Measurements from ENCODE around the gene NLRC3. TPM values are rescaled to one million over a fixed set of nuclear protein-coding genes. Genes with fewer than 3 reads are reported as not detected.
A peak's percentile ranks its signal among the peaks of the same experiment; 100 is the strongest.

The NLRC3 gene
- total RNA-seq, 6 donors from 2014 or later: 2.6 to 19.9 (median 3.9) TPM

DNA sequence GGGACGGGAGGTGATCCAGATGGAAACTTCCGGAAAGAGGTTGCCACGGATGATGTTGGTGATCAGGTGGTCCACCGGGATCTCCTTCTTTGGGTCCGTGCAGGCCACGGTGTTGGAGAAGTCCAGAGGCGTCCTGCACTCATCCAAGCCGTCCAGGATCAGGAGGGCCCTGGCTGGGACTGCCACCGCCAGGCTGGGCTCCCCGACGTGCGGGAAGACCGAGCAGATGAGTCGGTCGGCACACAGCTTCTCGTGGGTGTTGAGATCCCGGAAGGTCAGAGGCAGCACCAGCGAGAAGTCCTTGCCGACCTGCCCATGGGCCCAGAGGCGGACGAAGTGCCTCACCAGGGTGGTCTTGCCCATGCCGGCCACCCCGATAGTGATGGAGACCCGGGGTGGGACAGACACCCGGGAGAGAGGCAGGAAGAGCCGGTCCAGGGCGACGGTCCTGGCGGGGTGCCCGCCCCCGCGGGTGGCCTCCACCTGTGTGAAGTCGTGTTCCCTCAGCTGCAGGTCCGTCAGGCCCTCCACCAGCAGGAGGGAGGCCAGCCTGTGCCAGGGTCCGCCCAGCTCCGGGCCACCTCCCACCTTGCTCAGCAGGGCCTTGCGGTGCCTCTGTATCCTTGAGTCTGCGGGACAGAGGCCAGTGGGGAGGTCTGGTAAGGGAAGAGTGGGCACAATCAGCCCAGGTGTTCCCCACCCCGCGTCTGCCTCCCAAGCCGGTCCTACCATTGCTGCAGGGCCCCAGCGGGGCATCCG, 12.9 kb downstream of the NLRC3 start:
- Histone ChIP-seq H3K36me3 (peaks cover 0 to 30% (median 15%) of the 10 kb centered on the region in 4 donors), H3K9me3 (no peaks in the 10 kb centered on the region), H3K4me3 (no peak overlapping the region), H3K4me1 (no peaks in the 10 kb centered on the region), H3K27ac (no peak overlapping the region), H3K27me3 (no peaks in the 10 kb centered on the region)
- 94 to 97% methylated on average over 36 to 38 of the region's 43 CpGs for WGBS, 2 donors
- no peak for TF ChIP-seq POLR2A (IDR thresholded peaks at IDR 0.05)
- TF ChIP-seq POLR2AphosphoS5 (IDR thresholded peaks at IDR 0.05): no peak
- TF ChIP-seq EP300 (IDR thresholded peaks at IDR 0.05): no peak
- TF ChIP-seq, protein P1, sequence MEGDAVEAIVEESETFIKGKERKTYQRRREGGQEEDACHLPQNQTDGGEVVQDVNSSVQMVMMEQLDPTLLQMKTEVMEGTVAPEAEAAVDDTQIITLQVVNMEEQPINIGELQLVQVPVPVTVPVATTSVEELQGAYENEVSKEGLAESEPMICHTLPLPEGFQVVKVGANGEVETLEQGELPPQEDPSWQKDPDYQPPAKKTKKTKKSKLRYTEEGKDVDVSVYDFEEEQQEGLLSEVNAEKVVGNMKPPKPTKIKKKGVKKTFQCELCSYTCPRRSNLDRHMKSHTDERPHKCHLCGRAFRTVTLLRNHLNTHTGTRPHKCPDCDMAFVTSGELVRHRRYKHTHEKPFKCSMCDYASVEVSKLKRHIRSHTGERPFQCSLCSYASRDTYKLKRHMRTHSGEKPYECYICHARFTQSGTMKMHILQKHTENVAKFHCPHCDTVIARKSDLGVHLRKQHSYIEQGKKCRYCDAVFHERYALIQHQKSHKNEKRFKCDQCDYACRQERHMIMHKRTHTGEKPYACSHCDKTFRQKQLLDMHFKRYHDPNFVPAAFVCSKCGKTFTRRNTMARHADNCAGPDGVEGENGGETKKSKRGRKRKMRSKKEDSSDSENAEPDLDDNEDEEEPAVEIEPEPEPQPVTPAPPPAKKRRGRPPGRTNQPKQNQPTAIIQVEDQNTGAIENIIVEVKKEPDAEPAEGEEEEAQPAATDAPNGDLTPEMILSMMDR (IDR thresholded peaks at IDR 0.05): no peak
- no peak for ATAC-seq (ENCODE audit: low FRiP score in 2 of 2)
- DNase-seq: peak in 1 of 2 donors; percentile 82

DNA sequence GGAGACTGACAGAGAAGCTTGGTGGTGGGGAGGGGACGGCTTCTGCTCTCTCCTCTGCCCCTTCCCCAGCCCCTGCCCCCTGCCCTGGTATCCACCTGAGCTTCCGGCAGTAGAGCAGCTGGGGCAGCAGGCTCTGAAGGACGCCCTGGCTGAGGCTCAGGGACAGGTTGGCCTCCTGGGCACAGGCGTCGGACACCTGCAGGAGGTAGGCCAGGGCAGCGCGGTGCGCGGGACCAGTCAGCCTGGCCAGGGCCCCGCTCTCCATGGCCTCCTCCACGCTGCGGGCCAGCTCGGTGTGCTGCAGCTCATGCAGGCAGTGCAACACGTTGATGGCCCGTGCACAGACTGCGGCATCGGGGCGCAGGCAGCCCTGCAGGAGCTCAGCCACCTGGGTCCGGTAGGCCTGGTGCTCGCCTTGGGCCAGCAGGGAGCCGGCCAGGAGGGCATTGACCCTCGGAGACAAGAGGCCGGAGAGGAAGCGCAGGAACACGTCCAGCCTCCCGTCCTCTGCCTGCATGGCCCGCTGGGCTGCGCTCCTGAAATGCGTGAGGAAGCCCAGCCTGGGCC, 14.2 kb downstream of the NLRC3 start:
- DNase-seq (no peak), ATAC-seq (ENCODE audit: low FRiP score in 2 of 2) (peak; percentile 9)
- 94% methylated on average over 18 to 23 of the region's 29 CpGs for WGBS, 2 donors

DNA sequence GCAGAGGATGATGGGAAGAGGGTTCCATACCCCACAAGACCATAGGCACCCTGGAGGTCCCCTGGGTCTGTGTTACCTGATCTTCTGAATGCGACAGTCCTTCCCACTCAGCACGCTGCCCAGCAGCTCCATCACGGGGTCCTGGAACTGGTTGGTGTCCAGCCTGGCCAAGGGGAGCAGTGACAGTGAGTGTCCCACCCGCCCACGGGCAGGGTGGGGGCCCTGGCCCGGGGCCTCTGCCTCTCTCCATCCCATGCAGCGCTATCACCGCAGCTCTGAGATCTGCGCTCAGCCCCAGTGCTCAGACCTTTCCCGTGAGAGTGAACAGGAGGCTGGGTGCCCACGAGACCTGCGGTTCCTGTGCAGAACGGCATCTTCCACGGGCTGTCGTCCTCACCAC, 15.6 kb downstream of the NLRC3 start:
- Histone ChIP-seq H3K27me3 (no peaks in the 10 kb centered on the region), H3K36me3 (peaks cover 0 to 30% (median 17%) of the 10 kb centered on the region in 4 donors), H3K9me3 (no peaks in the 10 kb centered on the region), H3K27ac (no peak overlapping the region), H3K4me3 (no peak overlapping the region), H3K4me1 (no peaks in the 10 kb centered on the region)
- TF ChIP-seq EP300 (IDR thresholded peaks at IDR 0.05) (no peak), POLR2AphosphoS5 (IDR thresholded peaks at IDR 0.05) (no peak), POLR2A (IDR thresholded peaks at IDR 0.05) (no peak)
- TF ChIP-seq, protein P1 (IDR thresholded peaks at IDR 0.05): no peak
- no peak for ATAC-seq (ENCODE audit: low FRiP score in 2 of 2)
- no peak for DNase-seq
- WGBS, 2 donors: 85 to 91% methylated on average over 2 to 15 of the region's 15 CpGs

More for the DNA sequence above, 14.2 kb downstream of the NLRC3 start:
- Histone ChIP-seq H3K9me3 (no peaks in the 10 kb centered on the region), H3K4me1 (no peaks in the 10 kb centered on the region), H3K27me3 (no peaks in the 10 kb centered on the region), H3K27ac (no peak overlapping the region), H3K4me3 (no peak overlapping the region), H3K36me3 (peaks cover 0 to 30% (median 15%) of the 10 kb centered on the region in 4 donors)
- TF ChIP-seq EP300 (IDR thresholded peaks at IDR 0.05) (no peak), POLR2A (IDR thresholded peaks at IDR 0.05) (no peak), POLR2AphosphoS5 (IDR thresholded peaks at IDR 0.05) (no peak)
- TF ChIP-seq, protein P1 (IDR thresholded peaks at IDR 0.05): no peak

DNA sequence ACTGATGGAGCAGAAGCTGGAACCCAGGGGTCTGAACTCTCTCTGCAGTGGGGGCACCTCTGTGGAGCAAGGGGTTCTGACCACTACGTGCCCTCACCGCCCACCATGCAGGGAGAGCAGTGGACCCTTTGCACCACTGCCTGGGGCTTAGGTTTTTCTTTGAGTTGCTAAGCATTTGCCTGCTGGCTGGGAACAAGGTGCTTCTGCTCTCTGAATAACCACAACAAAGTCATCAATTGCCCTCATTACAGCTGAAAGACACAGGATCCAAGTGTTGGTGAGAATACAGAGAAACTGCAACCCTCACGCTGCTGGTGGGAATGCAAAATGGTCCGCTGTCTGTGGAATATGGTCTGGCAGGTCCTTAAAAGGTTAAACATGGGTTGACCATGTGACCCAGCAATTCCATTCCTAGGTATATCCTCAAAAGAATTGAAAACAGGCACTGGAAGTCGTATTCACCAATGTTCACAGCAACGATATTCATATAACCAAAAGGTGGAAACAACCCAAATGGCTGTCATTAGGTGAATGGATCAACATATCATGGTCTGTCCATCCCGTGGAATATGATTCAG, 22.8 kb downstream of the NLRC3 start:
- Histone ChIP-seq H3K4me1 (no peaks in the 10 kb centered on the region), H3K4me3 (no peak overlapping the region), H3K9me3 (no peaks in the 10 kb centered on the region), H3K36me3 (peaks cover 0 to 29% (median 3%) of the 10 kb centered on the region in 4 donors), H3K27me3 (no peaks in the 10 kb centered on the region), H3K27ac (no peak overlapping the region)
- ATAC-seq (ENCODE audit: low FRiP score in 2 of 2): no peak
- WGBS, 2 donors: 92 to 93% methylated on average over 6 to 7 of the region's 7 CpGs
- TF ChIP-seq POLR2AphosphoS5 (IDR thresholded peaks at IDR 0.05): no peak
- DNase-seq: no peak

DNA sequence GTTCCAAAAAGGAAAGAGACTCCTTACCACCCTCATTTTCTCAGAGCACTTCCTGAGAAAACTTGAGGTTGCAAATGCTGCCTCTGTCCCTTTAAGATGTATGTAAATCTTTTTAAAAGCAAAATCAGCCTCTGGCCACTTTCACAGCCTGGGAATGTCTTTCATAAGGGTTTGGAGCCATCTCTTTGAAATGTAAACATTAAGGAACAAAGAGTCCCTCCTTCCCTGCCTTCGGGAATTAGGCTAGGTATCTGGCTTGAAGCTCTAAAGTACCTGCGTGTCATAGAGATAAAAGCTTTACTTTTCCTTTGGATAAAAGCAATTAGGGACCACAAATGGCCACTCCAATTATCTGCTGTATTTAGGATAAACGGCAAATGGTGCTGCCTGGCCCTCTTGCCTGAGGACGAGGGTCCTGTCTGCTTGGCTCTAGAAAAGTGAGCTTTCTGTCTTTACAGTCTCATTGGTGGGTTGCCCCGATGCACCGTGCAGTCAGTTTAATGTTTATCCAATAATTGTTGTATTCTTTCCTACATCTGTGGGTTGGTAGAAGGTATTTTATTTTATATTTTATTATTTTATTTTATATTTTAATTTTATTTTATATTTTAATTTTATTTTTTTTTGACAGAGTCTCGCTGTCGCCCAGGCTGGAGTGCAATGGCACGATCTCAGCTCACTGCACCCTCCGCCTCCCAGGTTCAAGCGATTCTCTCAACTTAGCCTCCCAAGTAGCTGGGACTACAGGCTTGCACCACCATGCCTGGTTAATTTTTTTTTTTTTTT, 23.9 kb downstream of the NLRC3 start:
- no peak overlapping the region for H3K4me3 ChIP-seq
- WGBS, 2 donors: 81 to 82% methylated on average over 11 of the region's 11 CpGs
- H3K9me3 ChIP-seq: no peaks in the 10 kb centered on the region
- no peaks in the 10 kb centered on the region for H3K27me3 ChIP-seq
- H3K4me1 ChIP-seq: no peaks in the 10 kb centered on the region
- H3K27ac ChIP-seq: no peak overlapping the region
- no peak for TF ChIP-seq EP300 (IDR thresholded peaks at IDR 0.05)
- no peak for TF ChIP-seq POLR2A (IDR thresholded peaks at IDR 0.05)
- TF ChIP-seq, protein P1 (IDR thresholded peaks at IDR 0.05): no peak
- no peak for TF ChIP-seq POLR2AphosphoS5 (IDR thresholded peaks at IDR 0.05)
- DNase-seq: no peak
- H3K36me3 ChIP-seq: peaks cover 0 to 39% (median 6%) of the 10 kb centered on the region in 4 donors
- no peak for ATAC-seq (ENCODE audit: low FRiP score in 2 of 2)

Data from upper lobe of left lung (tissue), 6 donors.